Neuronal stem cell (in vitro differentiated cells): ENCODE results near the gene WDR72.

Source experiments
- DNase-seq: peaks from one replicate; pipeline ENCODE4 v3.0.0-alpha.2; 2013; ENCODE audit warnings: low spot score
- H2AFZ ChIP-seq: one replicate; pipeline ENCODE4 v1.6.1; 2013; ENCODE audit warnings: mild to moderate bottlenecking, low read length, inconsistent platforms
- H2AK5ac ChIP-seq: 2 replicates; pipeline ENCODE4 v1.6.1; 2013; ENCODE audit warnings: low read depth, mild to moderate bottlenecking, inconsistent platforms, low read length, moderate library complexity, mixed read lengths
- H2BK120ac ChIP-seq: 2 replicates; pipeline ENCODE4 v1.6.1; 2013; ENCODE audit warnings: low read depth, mild to moderate bottlenecking, inconsistent platforms, low read length, moderate library complexity, mixed read lengths
- H2BK12ac ChIP-seq: one replicate; pipeline ENCODE4 v1.6.1; 2013; ENCODE audit warnings: low read length, inconsistent platforms
- H2BK15ac ChIP-seq: 2 replicates; pipeline ENCODE4 v1.6.1; 2013; ENCODE audit warnings: mild to moderate bottlenecking, low read length, inconsistent platforms, mixed read lengths
- H2BK5ac ChIP-seq: one replicate; pipeline ENCODE4 v1.6.1; 2013; ENCODE audit warnings: inconsistent platforms, mild to moderate bottlenecking, low read length, moderate library complexity
- H3K14ac ChIP-seq: one replicate; pipeline ENCODE4 v1.6.1; 2013; ENCODE audit warnings: low read length, inconsistent platforms
- H3K18ac ChIP-seq: 2 replicates; pipeline ENCODE4 v1.6.1; 2013; ENCODE audit warnings: low read length, inconsistent platforms
- H3K23ac ChIP-seq: 2 replicates; pipeline ENCODE4 v1.6.1; 2013; ENCODE audit warnings: low read depth, mild to moderate bottlenecking, mixed read lengths, low read length, inconsistent platforms; ENCODE audit not compliant: poor library complexity
- H3K27ac ChIP-seq: replicated peaks from 3 replicates; pipeline ENCODE4 v1.5.1; 2013; ENCODE audit warnings: low read length, inconsistent platforms
- H3K27me3 ChIP-seq, 3 experiments: 2 replicates each; pipeline ENCODE4 v1.6.1; 2013; ENCODE audit warnings: low read length in 3 of 3, mild to moderate bottlenecking in 2 of 3, inconsistent platforms in 1 of 3, low read depth in 1 of 3, mixed read lengths in 1 of 3, moderate library complexity in 1 of 3; ENCODE audit not compliant: control insufficient read depth in 3 of 3, insufficient read depth in 3 of 3
- H3K36me3 ChIP-seq, 2 donors: replicated peaks in 1 of 2; 2 replicates each; pipeline ENCODE4 v1.6.1; 2013; ENCODE audit warnings: low read length in 2 of 2; ENCODE audit not compliant: control insufficient read depth in 2 of 2, insufficient read depth in 2 of 2
- H3K4ac ChIP-seq: 2 replicates; pipeline ENCODE4 v1.6.1; 2013; ENCODE audit warnings: inconsistent platforms, mild to moderate bottlenecking, low read length, moderate library complexity
- H3K4me1 ChIP-seq, 2 donors: 1 replicate in 1 of 2; 2 replicates in 1 of 2; pipeline ENCODE4 v1.6.1; 2013; ENCODE audit warnings: low read length in 2 of 2, low read depth in 1 of 2; ENCODE audit not compliant: control insufficient read depth in 2 of 2, insufficient read depth in 1 of 2
- H3K4me2 ChIP-seq: one replicate; pipeline ENCODE4 v1.6.1; 2013; ENCODE audit warnings: mild to moderate bottlenecking, low read length, inconsistent platforms; ENCODE audit not compliant: insufficient read depth, poor library complexity, severe bottlenecking
- H3K4me3 ChIP-seq, 2 donors: 2 replicates each; pipeline ENCODE4 v1.5.1; 2013; ENCODE audit warnings: low read length in 2 of 2, mild to moderate bottlenecking in 2 of 2, inconsistent platforms in 1 of 2, moderate library complexity in 1 of 2
- H3K79me1 ChIP-seq: one replicate; pipeline ENCODE4 v1.6.1; 2013; ENCODE audit warnings: low read depth, mild to moderate bottlenecking, inconsistent platforms, low read length, moderate library complexity
- H3K9ac ChIP-seq: one replicate; pipeline ENCODE4 v1.6.1; 2013; ENCODE audit warnings: mild to moderate bottlenecking, low read depth, low read length, inconsistent platforms; ENCODE audit not compliant: poor library complexity
- H3K9me3 ChIP-seq, 2 donors: replicated peaks in 1 of 2; 2 replicates each; pipeline versions ENCODE3 to v1.6.1; 2013; ENCODE audit warnings: low read length in 2 of 2, mild to moderate bottlenecking in 2 of 2, inconsistent platforms in 1 of 2, low read depth in 1 of 2, mixed read lengths in 1 of 2, moderate library complexity in 1 of 2; ENCODE audit not compliant: control insufficient read depth in 2 of 2, insufficient read depth in 1 of 2
- H4K8ac ChIP-seq: one replicate; pipeline ENCODE4 v1.6.1; 2013; ENCODE audit warnings: low read depth, mild to moderate bottlenecking, inconsistent platforms, low read length, moderate library complexity
- H4K91ac ChIP-seq: one replicate; pipeline ENCODE4 v1.6.1; 2013; ENCODE audit warnings: low read length, low read depth, mild to moderate bottlenecking, inconsistent platforms; ENCODE audit not compliant: poor library complexity
- WGBS, 2 donors: extraction: QIAGEN DNeasy Blood & Tissue Kit; methylation state at CpG; one replicate each; pipeline ENCODE4 v1.1.7; 2013; ENCODE audit warnings: missing lambda C conversion rate in 2 of 2, mixed read lengths in 1 of 2; ENCODE audit not compliant: insufficient read length in 2 of 2, insufficient replicate concordance in 1 of 2; ENCODE audit errors: extremely low coverage in 2 of 2; 5-methylcytosine and 5-hydroxymethylcytosine counted together

WDR72 gene

DNA sequence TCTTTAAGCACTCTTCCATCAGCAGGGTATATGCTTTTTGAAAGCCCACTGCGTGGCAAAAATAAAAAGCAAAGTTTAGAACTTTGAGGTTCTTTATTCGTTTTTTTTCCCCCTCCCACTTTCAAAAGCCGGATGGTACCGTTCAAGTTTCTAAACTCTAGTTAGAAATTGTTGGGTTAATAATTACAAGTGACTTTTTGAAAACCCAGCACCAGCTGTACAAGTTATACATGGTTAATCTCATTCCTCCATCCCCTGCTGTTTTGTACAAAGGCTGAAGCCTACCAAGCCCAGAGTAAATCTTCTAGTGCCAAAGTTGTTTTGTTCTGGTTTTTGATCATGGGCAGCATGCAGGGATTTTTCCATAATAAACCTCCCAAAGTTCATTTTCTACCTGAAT, 48.6 kb downstream of the WDR72 start:
- no peak overlapping the region for H3K27ac ChIP-seq
- H3K4ac ChIP-seq = no peak overlapping the region
- H4K91ac ChIP-seq = no peak overlapping the region
- no peaks in the 10 kb centered on the region for H3K27me3 ChIP-seq
- H2BK5ac ChIP-seq = no peak overlapping the region
- no peak overlapping the region for H3K18ac ChIP-seq
- no peaks in the 10 kb centered on the region for H3K9me3 ChIP-seq
- no peak overlapping the region for H3K14ac ChIP-seq
- no peak overlapping the region for H3K9ac ChIP-seq
- DNase-seq = peak; percentile 12
- no peak overlapping the region for H4K8ac ChIP-seq
- no peak overlapping the region for H2AFZ ChIP-seq
- no peak overlapping the region for H2BK12ac ChIP-seq
- H2BK15ac ChIP-seq = no peak overlapping the region
- no peak overlapping the region for H2BK120ac ChIP-seq
- no peak overlapping the region for H3K4me3 ChIP-seq
- H3K23ac ChIP-seq = no peak overlapping the region
- WGBS, 2 donors = no CpG with 5 or more reads among the region's 4 CpGs
- no peaks in the 10 kb centered on the region for H3K36me3 ChIP-seq
- H3K4me1 ChIP-seq = no peaks in the 10 kb centered on the region
- H2AK5ac ChIP-seq = no peak overlapping the region
- H3K79me1 ChIP-seq = no peaks in the 10 kb centered on the region
- H3K4me2 ChIP-seq = no peak overlapping the region

DNA sequence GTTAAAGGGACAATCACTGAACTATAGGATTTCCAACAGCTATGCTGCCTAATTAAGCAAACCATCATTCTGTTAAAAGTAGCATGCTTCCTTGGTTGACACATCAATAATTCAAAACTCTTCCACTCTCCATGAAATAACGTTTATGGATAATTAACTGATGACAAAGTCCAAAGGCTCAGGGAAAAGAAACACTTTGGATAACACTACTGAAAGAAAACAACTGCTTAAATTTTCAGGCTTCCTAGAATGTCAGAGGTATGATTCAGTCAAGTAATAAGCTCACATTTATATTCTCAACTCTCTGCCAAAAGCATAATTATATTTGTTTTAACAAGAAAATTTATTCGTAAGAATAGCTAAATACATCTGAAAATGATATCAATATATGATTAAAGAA, 49.6 kb downstream of the WDR72 start:
- Histone ChIP-seq H3K23ac (no peak overlapping the region), H3K9ac (no peak overlapping the region), H4K8ac (no peak overlapping the region), H3K36me3 (no peaks in the 10 kb centered on the region), H2BK120ac (no peak overlapping the region), H3K4me2 (no peak overlapping the region), H3K4ac (no peak overlapping the region), H3K79me1 (no peaks in the 10 kb centered on the region), H3K9me3 (no peaks in the 10 kb centered on the region), H2AFZ (no peak overlapping the region), H3K27ac (no peak overlapping the region), H3K27me3 (no peaks in the 10 kb centered on the region), H4K91ac (no peak overlapping the region), H2BK15ac (no peak overlapping the region), H3K4me3 (no peak overlapping the region), H3K4me1 (no peaks in the 10 kb centered on the region), H2BK5ac (no peak overlapping the region), H2AK5ac (no peak overlapping the region), H3K18ac (no peak overlapping the region), H3K14ac (no peak overlapping the region), H2BK12ac (no peak overlapping the region)
- WGBS, 2 donors = no CpG with 5 or more reads among the region's 2 CpGs
- DNase-seq = no peak

DNA sequence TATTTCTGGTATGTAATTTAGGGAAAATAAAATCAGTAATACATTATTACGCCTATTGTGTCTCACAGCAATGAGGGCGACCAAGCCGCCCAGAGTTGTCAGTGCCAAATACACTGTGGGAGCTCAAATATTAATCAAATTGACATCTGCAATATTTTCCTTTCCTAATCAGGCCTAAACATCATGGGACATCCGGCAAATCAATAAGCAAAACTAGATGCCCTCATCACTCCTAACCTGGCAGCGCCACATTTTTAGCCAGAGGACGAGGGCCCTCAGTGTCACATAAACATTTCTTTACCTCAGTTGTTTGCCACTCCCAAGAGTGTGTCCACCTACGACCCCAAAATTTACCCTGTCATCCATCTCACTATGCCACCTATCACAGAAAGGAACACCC, 64.1 kb downstream of the WDR72 start:
- Histone ChIP-seq H2AFZ (no peak overlapping the region), H3K18ac (no peak overlapping the region), H3K36me3 (no peaks in the 10 kb centered on the region), H3K23ac (no peak overlapping the region), H3K9ac (no peak overlapping the region), H3K4me1 (no peaks in the 10 kb centered on the region), H3K4me3 (no peak overlapping the region), H3K27ac (no peak overlapping the region), H4K8ac (no peak overlapping the region), H3K9me3 (no peaks in the 10 kb centered on the region), H3K14ac (no peak overlapping the region), H2AK5ac (no peak overlapping the region), H4K91ac (no peak overlapping the region), H3K27me3 (peaks cover 0 to 17% (median 0%) of the 10 kb centered on the region in 3 experiments), H3K4ac (no peak overlapping the region), H3K79me1 (no peaks in the 10 kb centered on the region), H2BK15ac (no peak overlapping the region), H3K4me2 (no peak overlapping the region), H2BK5ac (no peak overlapping the region), H2BK120ac (no peak overlapping the region), H2BK12ac (no peak overlapping the region)
- no peak for DNase-seq
- no CpG with 5 or more reads among the region's 7 CpGs for WGBS, 2 donors

DNA sequence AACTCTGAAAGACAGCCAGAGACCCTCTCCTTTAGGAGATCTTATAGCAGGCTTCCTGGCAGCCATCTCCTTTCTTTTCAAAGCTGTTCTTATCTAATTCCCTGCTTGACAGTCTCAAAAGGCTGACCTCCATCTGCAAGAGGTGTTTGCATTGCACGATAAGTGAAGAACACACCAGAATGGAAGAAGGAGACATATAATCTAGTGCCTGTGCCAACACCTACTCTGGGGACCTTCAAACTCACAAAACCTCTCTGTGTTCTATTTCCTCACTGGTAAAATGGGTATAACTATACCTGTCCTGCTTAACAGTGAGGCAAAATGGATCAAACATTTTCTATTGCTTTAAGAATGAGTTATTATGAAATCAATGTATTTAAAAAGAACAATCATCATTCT, 65.0 kb downstream of the WDR72 start:
- Histone ChIP-seq H2BK5ac (no peak overlapping the region), H3K18ac (no peak overlapping the region), H3K9me3 (no peaks in the 10 kb centered on the region), H2BK12ac (no peak overlapping the region), H3K4ac (no peak overlapping the region), H2AFZ (no peak overlapping the region), H3K4me1 (no peaks in the 10 kb centered on the region), H3K4me3 (no peak overlapping the region), H3K27ac (no peak overlapping the region), H2BK15ac (no peak overlapping the region), H3K79me1 (no peaks in the 10 kb centered on the region), H3K27me3 (peaks cover 0 to 16% (median 0%) of the 10 kb centered on the region in 3 experiments), H3K36me3 (no peaks in the 10 kb centered on the region), H4K91ac (no peak overlapping the region), H3K14ac (no peak overlapping the region), H3K9ac (no peak overlapping the region), H4K8ac (no peak overlapping the region), H3K4me2 (no peak overlapping the region), H3K23ac (no peak overlapping the region), H2BK120ac (no peak overlapping the region), H2AK5ac (no peak overlapping the region)
- no CpG with 5 or more reads among the region's 1 CpG for WGBS, 2 donors
- DNase-seq = no peak
